Globus pallidus (tissue), 1 donor: ENCODE data around the gene SRP9.

Source experiments
- DNase-seq: peaks from one replicate; pipeline ENCODE4 v3.0.0-alpha.2; 2015; ENCODE audit warnings: low spot score

The SRP9 gene

GRCh38 chr1:225777583-225778336, at the start of gene SRP9:
SRP9 (plus strand) TSS chr1:225777826; CDS start chr1:225777941, 115 bp downstream.
- DNase-seq, result peak; percentile 98

- DNase-seq, result no peak
Measured at GRCh38 chr1:225731491-225731890, 46.1 kb upstream of the SRP9 start.

- DNase-seq, result no peak
Measured at GRCh38 chr1:225733254-225733653, 44.4 kb upstream of the SRP9 start.

- no peak for DNase-seq
Measured at GRCh38 chr1:225735252-225736149, 42.1 kb upstream of the SRP9 start.

DNA sequence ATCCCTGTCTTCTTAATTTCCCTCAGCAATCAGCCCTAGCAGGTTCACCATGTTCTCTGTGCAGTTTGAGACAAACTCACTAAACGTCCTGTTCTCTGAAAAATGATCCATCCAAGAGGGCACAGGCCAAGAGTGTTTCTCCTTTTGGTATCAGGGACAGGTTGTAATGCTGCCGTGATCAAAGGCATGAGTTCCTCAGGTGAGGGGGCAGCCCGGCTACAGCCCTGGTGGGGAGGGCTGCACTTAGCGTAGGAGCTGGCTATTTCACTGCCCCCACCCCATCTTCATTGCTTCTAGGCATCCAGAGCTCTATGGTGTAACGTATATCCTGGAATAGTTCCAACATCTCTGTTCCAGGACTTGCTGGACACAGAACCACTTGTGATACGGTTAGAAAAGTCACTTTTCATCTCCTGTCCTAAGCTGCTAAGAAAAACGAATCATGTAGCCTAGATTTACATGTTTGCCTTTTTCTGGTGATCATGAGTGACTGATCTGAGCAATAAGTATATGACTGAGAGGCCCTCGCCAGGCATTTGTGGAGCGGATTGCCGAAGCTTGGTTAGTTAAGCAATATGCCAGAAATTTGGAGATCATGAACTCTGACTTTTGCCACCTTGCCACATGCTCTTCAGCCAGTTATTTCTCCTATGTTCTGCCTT, 41.1 kb upstream of the SRP9 start:
- DNase-seq, result no peak

- no peak for DNase-seq
Measured at GRCh38 chr1:225737161-225737560, 40.5 kb upstream of the SRP9 start.

DNA sequence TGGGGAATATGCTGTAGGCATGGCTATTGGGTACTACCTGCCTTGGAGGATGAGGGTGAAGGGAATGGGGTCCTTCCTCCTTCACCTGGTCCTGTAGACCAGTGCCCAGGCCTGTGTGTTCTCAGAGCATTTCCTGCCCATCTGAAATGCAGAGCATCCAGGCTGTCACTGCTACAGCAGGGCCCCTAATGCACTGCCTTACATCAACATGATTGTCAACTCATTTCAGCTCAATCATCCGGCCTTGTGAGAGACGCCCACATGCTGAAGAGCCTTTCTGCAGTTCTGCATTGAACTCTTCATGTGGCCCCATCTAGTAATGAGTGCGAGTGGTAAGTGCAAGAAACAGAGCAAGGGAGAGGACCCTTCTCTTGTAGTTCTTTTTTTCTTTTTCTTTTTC, 39.8 kb upstream of the SRP9 start:
- no peak for DNase-seq

- no peak for DNase-seq
Measured at GRCh38 chr1:225738763-225739162, 38.9 kb upstream of the SRP9 start.

- DNase-seq, result no peak
Measured at GRCh38 chr1:225739542-225740107, 38.0 kb upstream of the SRP9 start.

GRCh38 chr1:225744745-225745144, 32.9 kb upstream of the SRP9 start:
- DNase-seq, result no peak

- DNase-seq, result no peak
Measured at GRCh38 chr1:225745273-225745672, 32.4 kb upstream of the SRP9 start.

DNA sequence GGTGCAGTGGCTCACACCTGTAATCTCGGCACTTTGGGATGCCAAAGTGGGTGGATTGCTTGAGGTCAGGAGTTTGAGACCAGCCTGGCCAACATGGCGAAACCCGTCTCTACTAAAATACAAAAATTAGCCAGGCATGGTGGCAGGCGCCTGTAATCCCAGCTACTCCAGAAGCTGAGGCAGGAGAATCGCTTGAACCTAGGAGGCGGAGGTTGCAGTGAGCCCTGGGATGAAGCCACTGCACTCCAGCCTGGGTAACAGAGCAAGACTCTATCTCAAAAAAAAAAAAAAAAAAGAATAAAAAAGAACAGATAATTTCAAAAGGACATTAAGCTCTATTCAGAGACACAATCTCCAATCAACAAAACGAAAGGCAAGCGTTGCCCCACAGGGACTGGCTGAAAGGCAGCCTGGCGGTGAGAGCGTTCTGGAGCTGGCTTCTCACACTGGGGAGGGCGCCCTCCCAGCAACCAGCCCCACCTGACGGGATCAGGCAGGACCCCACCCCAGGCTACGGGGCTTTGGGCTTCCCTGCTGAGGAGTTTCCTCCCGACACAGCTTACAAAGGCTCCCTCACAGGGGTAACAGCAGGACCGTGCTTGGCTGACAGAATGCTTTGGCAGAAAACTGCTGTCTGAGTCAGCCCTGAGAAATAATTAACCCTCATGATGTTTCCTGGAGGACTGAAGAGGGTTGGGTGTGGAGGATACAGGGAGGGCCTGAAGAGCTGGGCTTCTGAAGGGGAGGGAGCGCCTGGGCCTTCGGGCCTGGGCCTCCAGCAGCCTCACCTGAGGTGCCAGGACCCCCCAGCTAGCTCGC, 31.1 kb upstream of the SRP9 start:
- no peak for DNase-seq

DNA sequence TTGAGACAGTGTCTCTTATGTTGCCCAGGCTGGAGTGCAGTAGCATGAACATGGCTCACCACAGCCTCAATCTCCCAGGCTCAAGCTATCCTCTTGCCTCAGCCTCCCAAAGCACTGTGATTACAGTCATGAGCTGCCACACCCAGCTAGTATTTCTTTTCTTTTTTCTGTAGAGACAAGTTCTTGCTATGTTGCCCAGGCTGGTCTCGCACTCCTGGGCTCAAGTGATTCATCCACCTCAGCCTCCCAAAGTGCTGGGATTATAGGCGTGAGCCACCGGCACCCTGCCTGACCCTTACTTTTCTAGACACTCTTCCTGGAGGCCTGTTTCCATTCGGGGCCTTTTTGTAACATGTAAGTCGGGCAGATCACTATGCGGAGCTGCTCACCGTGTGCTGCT, 30.1 kb upstream of the SRP9 start:
- DNase-seq, result no peak

GRCh38 chr1:225748529-225748928, 29.1 kb upstream of the SRP9 start:
- no peak for DNase-seq

DNA sequence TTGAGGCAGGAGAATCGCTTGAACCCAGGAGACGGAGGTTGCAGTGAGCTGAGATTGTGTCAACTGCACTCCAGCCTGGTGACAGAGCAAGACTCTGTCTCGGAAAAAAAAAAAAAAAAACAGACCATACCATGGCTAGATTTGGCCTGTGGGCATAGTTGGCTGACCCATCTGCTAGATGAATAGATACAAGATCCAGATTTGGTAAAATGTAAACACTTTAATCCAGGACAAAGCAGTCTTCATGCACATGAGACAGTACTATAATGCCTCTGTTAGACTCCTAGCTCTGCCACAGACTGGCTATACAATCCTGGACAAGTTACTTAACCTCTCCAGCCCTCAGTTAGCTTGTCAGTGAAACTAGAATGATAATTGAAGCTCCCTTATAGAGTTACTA, 27.9 kb upstream of the SRP9 start:
- no peak for DNase-seq

- no peak for DNase-seq
Measured at GRCh38 chr1:225750420-225750819, 27.2 kb upstream of the SRP9 start.

GRCh38 chr1:225750875-225751824, 26.5 kb upstream of the SRP9 start:
- DNase-seq, result no peak

- DNase-seq, result no peak
Measured at GRCh38 chr1:225752245-225752644, 25.4 kb upstream of the SRP9 start.

DNA sequence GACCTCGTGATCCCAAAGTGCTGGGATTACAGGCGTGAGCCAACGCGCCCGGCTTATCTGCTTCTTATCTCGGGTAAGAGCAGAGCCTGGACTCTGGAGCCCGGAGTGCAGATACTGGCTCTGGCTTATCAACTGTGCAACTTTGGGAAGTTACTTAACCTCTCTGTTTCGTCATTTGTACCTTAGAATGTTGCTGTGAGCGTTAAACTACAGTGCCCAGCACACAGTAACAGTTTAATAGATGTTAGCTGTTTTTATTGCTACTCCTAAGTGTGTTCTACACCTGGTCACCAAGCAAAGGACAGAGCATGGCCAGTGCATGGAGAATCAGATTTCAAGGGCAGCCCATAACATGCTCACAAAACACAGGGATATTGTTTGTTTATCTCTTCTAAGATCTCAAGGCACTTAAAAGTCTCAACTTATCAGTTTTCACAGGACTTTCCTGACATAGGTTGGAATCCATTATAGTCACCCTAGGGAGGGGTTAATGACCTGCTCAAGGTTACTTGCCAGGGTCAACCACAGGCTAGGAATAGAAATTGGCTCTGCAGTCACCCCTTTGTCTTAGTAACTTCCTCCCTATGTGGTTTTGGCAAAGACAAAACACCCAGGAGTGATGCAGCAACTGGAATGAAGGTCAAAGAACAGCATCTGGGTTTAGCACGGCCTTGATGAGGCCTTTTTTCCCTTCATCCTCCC, 22.5 kb upstream of the SRP9 start:
- no peak for DNase-seq
